AG04449 (cell line): ENCODE results near the gene CLHC1.
A peak's percentile ranks its signal among the peaks of the same experiment; 100 is the strongest.

Experiments
- CTCF ChIA-PET: fragments of 350-600 bp; formaldehyde crosslinking; extraction: SDS; loops from one replicate; lab custom pipeline; 2021; ENCODE audit warnings: antibody characterized with exemption; lab: Yijun Ruan, JAX
- POLR2A ChIA-PET: fragments of 400-600, 350-600 bp; formaldehyde crosslinking; extraction: SDS; loops from one replicate; lab custom pipeline; 2020; ENCODE audit warnings: antibody characterized with exemption, inconsistent platforms; lab: Yijun Ruan, JAX
- DNase-seq: peaks from one replicate; pipeline ENCODE4 v3.0.0-alpha.2; 2010; ENCODE audit warnings: low read depth, low spot score
- H3K4me3 ChIP-seq: 2 replicates; pipeline ENCODE4 v1.5.1; 2011; ENCODE audit warnings: low read depth, mild to moderate bottlenecking, control low read depth, low read length
- TF ChIP-seq, protein P1 (sequence below): IDR thresholded peaks from one replicate; pipeline ENCODE4 v1.5.1; 2011; ENCODE audit warnings: mild to moderate bottlenecking, moderate library complexity, low read length, control low read depth, inconsistent platforms; ENCODE audit not compliant: insufficient read depth; ENCODE audit errors: missing control alignments

Gene CLHC1

DNA sequence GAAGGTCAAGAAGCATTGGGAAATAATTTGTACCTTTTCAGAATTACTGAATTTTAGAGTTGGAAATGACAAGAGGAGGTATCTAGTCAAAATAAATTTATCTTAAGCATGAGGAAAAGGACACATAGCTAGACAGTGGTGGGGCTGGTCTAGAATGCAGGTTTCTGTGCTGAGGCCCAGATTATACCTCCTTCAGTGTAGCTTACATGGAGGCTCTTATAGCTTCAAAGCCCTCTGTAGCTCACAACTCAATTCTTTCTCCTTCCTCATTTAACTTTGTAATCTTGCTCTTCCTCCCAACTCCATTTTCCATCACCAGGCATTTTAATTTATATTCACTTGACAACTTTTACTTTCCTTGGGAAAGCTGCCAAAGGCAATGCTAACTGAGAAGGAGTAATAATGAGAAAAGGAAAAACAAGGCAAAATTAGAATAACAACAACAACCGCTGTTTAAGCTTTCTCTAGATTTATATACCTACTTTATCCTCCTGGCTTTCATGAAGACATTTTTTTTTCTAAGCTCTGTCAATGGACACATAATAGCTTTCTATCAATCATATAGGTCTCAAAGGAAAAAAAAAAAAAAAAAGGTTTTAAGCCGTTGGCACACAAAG, 58.5 kb downstream of the CLHC1 start:
- no peak for DNase-seq
- TF ChIP-seq, protein P1, sequence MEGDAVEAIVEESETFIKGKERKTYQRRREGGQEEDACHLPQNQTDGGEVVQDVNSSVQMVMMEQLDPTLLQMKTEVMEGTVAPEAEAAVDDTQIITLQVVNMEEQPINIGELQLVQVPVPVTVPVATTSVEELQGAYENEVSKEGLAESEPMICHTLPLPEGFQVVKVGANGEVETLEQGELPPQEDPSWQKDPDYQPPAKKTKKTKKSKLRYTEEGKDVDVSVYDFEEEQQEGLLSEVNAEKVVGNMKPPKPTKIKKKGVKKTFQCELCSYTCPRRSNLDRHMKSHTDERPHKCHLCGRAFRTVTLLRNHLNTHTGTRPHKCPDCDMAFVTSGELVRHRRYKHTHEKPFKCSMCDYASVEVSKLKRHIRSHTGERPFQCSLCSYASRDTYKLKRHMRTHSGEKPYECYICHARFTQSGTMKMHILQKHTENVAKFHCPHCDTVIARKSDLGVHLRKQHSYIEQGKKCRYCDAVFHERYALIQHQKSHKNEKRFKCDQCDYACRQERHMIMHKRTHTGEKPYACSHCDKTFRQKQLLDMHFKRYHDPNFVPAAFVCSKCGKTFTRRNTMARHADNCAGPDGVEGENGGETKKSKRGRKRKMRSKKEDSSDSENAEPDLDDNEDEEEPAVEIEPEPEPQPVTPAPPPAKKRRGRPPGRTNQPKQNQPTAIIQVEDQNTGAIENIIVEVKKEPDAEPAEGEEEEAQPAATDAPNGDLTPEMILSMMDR: no peak
- ChIA-PET CTCF (interaction anchor here (0.7 to 15.9 kb wide), 17 partner anchors 9 to 334 kb away, joined by 3 to 304 read pairs (median 7); partner anchors contain the start of gene RTN4), POLR2A (interaction anchor here (0.5 to 1.1 kb wide), 2 partner anchors 125 to 128 kb away, joined by 3 to 4 read pairs; no protein-coding TSS in a partner anchor)
- H3K4me3 ChIP-seq: no peak overlapping the region

DNA sequence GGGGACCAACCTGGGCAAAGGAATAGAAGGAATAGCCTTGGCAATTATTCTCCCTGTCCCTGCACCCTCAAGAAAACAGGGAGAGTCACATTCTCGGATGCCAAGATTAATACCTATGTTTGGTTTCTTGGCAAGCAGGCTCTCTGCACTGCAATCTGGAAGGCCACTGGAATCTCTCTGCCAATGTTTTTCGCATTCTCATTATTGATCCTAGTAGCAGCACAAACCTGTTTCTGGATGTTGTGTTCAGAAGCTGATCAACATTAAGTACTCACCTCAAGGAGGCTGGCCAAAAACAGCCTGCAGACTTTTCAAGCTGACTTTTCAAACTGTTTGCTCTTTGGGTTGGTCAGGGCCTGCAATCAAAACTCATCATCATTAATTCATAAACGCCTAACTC, 62.2 kb downstream of the CLHC1 start:
- POLR2A ChIA-PET: interaction anchor here (8.8 kb wide), 1 partner anchor 120 kb away, joined by 84 read pairs; the partner anchor contains the start of gene RTN4
- H3K4me3 ChIP-seq: no peak overlapping the region
- DNase-seq: no peak
- TF ChIP-seq, protein P1: no peak
- CTCF ChIA-PET: interaction anchor here (0.8 to 15.9 kb wide), 19 partner anchors 8 to 331 kb away, joined by 3 to 304 read pairs (median 9); partner anchors contain the start of gene RTN4

DNA sequence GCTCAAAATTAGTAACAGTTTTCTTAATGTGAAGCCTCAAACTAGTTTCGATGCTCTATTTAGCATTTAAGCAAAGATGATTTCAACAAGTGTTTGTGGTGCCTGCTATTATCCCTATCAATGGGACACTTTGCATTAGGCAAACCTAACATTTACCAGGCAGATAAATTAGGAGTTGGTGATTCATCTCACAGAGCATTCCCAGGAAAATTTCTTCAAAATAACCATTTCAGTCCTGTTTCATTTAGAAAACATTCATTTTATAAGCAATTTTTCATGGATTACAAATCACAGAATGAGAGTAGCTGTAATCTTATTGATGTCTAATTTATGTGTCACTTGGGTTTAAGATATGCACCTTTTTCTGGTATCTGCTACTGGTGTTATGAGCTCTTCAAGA, 62.7 kb downstream of the CLHC1 start:
- POLR2A ChIA-PET: interaction anchor here (8.8 kb wide), 1 partner anchor 120 kb away, joined by 84 read pairs; the partner anchor contains the start of gene RTN4
- CTCF ChIA-PET: interaction anchor here (0.6 to 15.9 kb wide), 42 partner anchors 9 to 341 kb away, joined by 3 to 304 read pairs (median 8); partner anchors contain the start of gene RTN4

DNA sequence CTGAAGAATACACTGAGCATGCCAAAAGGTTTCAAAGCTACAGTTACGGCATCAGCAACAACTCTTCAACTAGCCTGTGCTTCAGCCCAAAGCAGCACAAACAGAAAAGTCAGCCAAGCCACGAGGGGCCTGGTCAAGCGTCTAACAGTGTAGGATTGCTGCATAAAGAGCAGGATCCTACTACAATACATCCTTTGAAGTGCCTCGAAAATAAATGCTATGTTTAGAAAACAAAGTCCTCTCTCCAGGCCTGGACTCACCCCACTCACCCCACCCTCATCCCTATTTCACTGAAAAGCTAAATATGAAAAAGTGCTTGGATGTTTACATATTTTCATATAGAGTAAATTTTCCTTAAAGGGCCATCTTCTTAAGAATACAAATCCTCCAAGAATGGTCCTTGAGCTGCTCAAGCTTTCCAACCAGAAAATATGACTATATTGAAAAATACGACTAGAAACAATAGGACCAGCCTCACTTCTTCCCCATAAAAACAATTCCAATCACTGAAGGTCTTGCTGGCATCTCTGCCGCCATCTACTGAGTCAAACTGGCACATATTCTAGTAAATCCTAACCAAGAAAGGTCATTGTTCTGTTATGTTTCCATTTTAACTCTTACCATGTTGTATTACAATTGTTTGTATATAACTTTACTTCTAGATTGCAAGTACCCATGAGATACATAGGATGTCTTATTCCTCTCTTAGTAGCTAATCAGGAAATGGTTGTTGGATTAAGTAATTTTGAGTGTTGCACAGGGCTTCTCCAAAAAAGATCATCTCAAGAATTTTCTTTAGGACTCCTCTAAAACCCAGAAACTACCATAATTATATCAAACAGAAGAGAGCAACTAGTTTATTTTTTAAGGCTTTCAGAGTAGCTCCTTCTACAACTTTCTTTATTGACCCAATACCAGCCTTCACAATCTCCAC, 63.6 kb downstream of the CLHC1 start:
- no peak overlapping the region for H3K4me3 ChIP-seq
- POLR2A ChIA-PET: interaction anchor here (0.9 to 8.8 kb wide), 2 partner anchors 67 to 119 kb away, joined by 5 to 84 read pairs; partner anchors contain the start of gene RTN4
- CTCF ChIA-PET: interaction anchor here (0.6 to 15.9 kb wide), 51 partner anchors 10 to 428 kb away, joined by 3 to 304 read pairs (median 5); partner anchors contain the start of gene RTN4
- DNase-seq: no peak
- TF ChIP-seq, protein P1: peak; percentile 69

More for the DNA sequence above, 62.7 kb downstream of the CLHC1 start:
- TF ChIP-seq, protein P1: no peak
- no peak for DNase-seq
- no peak overlapping the region for H3K4me3 ChIP-seq

DNA sequence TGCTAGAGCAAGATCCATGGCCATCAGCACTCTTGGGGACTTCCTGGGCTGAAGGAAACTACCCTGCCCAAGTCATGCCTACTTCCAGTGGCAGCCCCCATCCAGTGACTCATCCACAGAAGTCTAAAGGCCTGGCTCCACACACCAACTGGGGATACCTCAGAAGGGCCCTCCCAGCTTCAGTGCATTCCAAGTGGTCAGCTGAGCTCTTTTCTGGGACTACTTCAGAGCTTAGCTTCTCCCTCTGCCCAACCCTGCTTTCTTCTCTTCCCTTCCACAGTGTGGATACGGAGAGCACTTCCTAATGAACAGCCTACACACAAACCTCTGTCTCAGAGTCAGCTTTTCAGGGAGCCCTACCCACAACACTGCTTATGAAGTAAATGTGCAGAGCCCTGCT, 66.5 kb downstream of the CLHC1 start:
- POLR2A ChIA-PET: interaction anchor here (0.5 to 8.8 kb wide), 5 partner anchors 10 to 116 kb away, joined by 3 to 84 read pairs (median 3); partner anchors contain the start of gene RTN4
- DNase-seq: no peak
- H3K4me3 ChIP-seq: no peak overlapping the region
- CTCF ChIA-PET: interaction anchor here (1.2 to 9.5 kb wide), 7 partner anchors 10 to 327 kb away, joined by 3 to 109 read pairs (median 16); no protein-coding TSS in a partner anchor
- TF ChIP-seq, protein P1: no peak
